Erythroblast (primary cell): ENCODE results near the gene TBC1D24.
"Not testable (repeated sequence)": the region's sequence is repeated elsewhere in the genome, so short reads cannot be mapped to it uniquely, and the experiment has no call there.

Experiments used
- GATA1 ChIP-seq: IDR thresholded peaks from 2 replicates; pipeline ENCODE4 v1.6.1; 2011; ENCODE audit warnings: low read depth, mild to moderate bottlenecking, control low read depth, low read length, moderate library complexity
- POLR2A ChIP-seq: IDR thresholded peaks from 2 replicates; pipeline ENCODE4 v1.6.1; 2011; ENCODE audit warnings: mild to moderate bottlenecking, low read length

- not testable (repeated sequence) for TF ChIP-seq POLR2A, GATA1
These were observed 76.5 kb downstream of the TBC1D24 start for GRCh38 chr16:2551420-2551889.
